ENCODE results near the gene IGF1R.

DNA sequence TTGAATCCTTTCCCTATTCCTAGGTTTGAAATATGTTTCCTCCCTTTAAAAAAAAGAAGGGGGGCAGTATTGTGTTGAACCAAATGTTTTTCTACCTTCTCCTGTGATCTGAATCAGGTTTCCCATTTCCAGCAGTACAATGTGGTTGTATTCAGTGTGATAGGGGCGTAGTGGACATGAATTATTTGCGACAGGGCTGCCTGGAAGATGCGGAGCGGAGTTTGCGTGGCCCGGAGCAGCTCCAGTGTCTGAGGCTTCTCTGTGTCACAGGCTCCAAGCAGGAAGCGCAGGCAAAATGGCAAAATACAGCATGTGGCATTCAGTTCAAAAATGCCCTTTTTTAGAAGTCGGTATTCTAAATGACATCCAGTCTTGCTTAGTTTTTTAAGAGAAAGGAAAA, 204.8 kb downstream of the IGF1R start:
- TF ChIP-seq, protein P1, sequence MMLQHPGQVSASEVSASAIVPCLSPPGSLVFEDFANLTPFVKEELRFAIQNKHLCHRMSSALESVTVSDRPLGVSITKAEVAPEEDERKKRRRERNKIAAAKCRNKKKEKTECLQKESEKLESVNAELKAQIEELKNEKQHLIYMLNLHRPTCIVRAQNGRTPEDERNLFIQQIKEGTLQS (CRISPR knock-in tag; conservative IDR thresholded peaks at IDR 0.05), result no peak
- TF ChIP-seq CBFB (CRISPR knock-in tag; IDR thresholded peaks at IDR 0.05; ENCODE audit: low read depth), result no peak
- TF ChIP-seq ZBTB21 (CRISPR knock-in tag; IDR thresholded peaks at IDR 0.05; ENCODE audit: borderline replicate concordance), result no peak
- TF ChIP-seq FOXJ3 (CRISPR knock-in tag; IDR thresholded peaks at IDR 0.05; ENCODE audit: borderline replicate concordance), result no peak
- TF ChIP-seq, protein P2, sequence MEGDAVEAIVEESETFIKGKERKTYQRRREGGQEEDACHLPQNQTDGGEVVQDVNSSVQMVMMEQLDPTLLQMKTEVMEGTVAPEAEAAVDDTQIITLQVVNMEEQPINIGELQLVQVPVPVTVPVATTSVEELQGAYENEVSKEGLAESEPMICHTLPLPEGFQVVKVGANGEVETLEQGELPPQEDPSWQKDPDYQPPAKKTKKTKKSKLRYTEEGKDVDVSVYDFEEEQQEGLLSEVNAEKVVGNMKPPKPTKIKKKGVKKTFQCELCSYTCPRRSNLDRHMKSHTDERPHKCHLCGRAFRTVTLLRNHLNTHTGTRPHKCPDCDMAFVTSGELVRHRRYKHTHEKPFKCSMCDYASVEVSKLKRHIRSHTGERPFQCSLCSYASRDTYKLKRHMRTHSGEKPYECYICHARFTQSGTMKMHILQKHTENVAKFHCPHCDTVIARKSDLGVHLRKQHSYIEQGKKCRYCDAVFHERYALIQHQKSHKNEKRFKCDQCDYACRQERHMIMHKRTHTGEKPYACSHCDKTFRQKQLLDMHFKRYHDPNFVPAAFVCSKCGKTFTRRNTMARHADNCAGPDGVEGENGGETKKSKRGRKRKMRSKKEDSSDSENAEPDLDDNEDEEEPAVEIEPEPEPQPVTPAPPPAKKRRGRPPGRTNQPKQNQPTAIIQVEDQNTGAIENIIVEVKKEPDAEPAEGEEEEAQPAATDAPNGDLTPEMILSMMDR (IDR thresholded peaks at IDR 0.05), result no peak
- TF ChIP-seq, protein P3, sequence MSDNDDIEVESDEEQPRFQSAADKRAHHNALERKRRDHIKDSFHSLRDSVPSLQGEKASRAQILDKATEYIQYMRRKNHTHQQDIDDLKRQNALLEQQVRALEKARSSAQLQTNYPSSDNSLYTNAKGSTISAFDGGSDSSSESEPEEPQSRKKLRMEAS (CRISPR knock-in tag; IDR thresholded peaks at IDR 0.05), result no peak

Measured in WTC11 (cell line).